ENCODE data around the gene RPA3. TPM values are rescaled to one million over a fixed set of nuclear protein-coding genes. Genes with fewer than 3 reads are reported as not detected.

The RPA3 gene
- total and polyA plus RNA-seq, 9 of the 15 experiments (the other 6 are each of a cell fraction or from before 2014, with no cell fraction given): 68.5 to 265 (median 125) TPM

DNA sequence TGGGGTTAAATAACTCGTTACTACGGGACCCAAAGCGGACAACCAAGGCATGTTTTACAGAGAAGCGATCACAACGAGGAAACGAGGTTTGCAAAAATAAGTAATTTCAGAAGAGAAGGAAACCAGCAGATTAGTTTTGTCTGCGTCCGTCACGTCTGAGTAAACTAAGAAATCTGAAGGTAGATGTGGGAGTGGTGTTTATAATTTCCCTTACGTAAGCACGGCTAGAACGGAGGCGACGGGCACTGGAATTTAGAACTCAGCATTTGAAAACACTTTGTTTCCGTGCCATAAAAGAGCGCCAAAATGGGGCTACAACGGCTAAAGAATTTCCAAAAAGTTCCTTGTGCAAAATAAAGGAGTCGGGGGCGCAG, 78.6 kb downstream of the RPA3 start:
- no TSS peak for BruUV-seq (replicated peaks)
- ATAC-seq (0 out of 3 replicates have a peak, but pooled peaks have one; percentile 2), FAIRE-seq (no peak), DNase-seq (ENCODE audit: extremely low read depth in 1 of 4, low spot score in 3 of 4) (peak in 2 of 4 experiments; percentile 14 to 44)
- peaks cover 21% of the 10 kb centered on the region; the same call in 2 of the 3 replicates for H3K36me3 ChIP-seq (ENCODE audit: control insufficient read depth, insufficient read depth, low read length)
- no peaks in the 10 kb centered on the region for H3K9me1 ChIP-seq (ENCODE audit: control insufficient read depth, insufficient read depth, low read length)
- TF ChIP-seq ARID1B (IDR thresholded peaks at IDR 0.05) (0 out of 2 replicates have a peak, but pooled peaks have one; percentile 7), KDM5B (IDR thresholded peaks at IDR 0.05; ENCODE audit: insufficient replicate concordance, low read depth, low read length) (peak; percentile 11), TEAD4 (IDR thresholded peaks at IDR 0.05; ENCODE audit: low read length) (0 out of 2 replicates have a peak, but pooled peaks have one; percentile 13), TEAD4 (CRISPR knock-in tag; IDR thresholded peaks at IDR 0.05; ENCODE audit: borderline replicate concordance) (no peak), HDAC6 (IDR thresholded peaks at IDR 0.05; ENCODE audit: low read depth, low read length) (no peak), PURB (CRISPR knock-in tag; IDR thresholded peaks at IDR 0.05; ENCODE audit: low read depth) (no peak), ZNF316 (IDR thresholded peaks at IDR 0.05) (peak; percentile 70), FOXA3 (CRISPR knock-in tag; conservative IDR thresholded peaks at IDR 0.05 in 1 of 2, IDR thresholded peaks at IDR 0.05 in 1 of 2) (peak in 1 of 2 experiments; percentile 6; a peak in 1 of 4 replicates), LCOR (CRISPR knock-in tag; IDR thresholded peaks at IDR 0.05) (0 out of 2 replicates have a peak, but pooled peaks have one; percentile 56), CSDE1 (IDR thresholded peaks at IDR 0.05) (0 out of 4 replicates have a peak, but pooled peaks of 1 of the 2 experiments have one; percentile 27), JUND (IDR thresholded peaks at IDR 0.05; ENCODE audit: borderline replicate concordance, low read depth, low read length) (no peak), JUND (tag; IDR thresholded peaks at IDR 0.05; ENCODE audit: borderline replicate concordance, low read depth, low read length) (0 out of 3 replicates have a peak, but pooled peaks have one; percentile 0), MAFF (IDR thresholded peaks at IDR 0.05; ENCODE audit: low read length) (peak; percentile 57), HSF4 (CRISPR knock-in tag; IDR thresholded peaks at IDR 0.05; ENCODE audit: borderline replicate concordance) (no peak), RFX1 (IDR thresholded peaks at IDR 0.05) (0 out of 2 replicates have a peak, but pooled peaks have one; percentile 8), MAFK (IDR thresholded peaks at IDR 0.05; ENCODE audit: low read length) (peak; percentile 65)
- TF ChIP-seq, protein P1, sequence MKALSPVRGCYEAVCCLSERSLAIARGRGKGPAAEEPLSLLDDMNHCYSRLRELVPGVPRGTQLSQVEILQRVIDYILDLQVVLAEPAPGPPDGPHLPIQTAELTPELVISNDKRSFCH (CRISPR knock-in tag; IDR thresholded peaks at IDR 0.05): no peak
- TF ChIP-seq, protein P1 (tag; IDR thresholded peaks at IDR 0.05): 0 out of 2 replicates have a peak, but pooled peaks have one; percentile 30
- in situ Hi-C loops (cut with MboI): no loop called here
- H3K79me2 ChIP-seq (ENCODE audit: control insufficient read depth, insufficient read depth, low read length): peaks cover 48% of the 10 kb centered on the region
- H3K4me3 ChIP-seq: peak overlapping the region; percentile 62
- ChIA-PET CTCF (ENCODE audit: low intra/inter-chr PET ratio) (no interaction called here), POLR2A (interaction anchor here (0.7 to 1.5 kb wide), 8 partner anchors 8 to 553 kb away, joined by 3 to 6 read pairs (median 3); no protein-coding TSS in a partner anchor)
- peak overlapping the region; percentile 88 for H2AFZ ChIP-seq (ENCODE audit: low read depth, low read length)
- peaks cover 0 to 3% of the 10 kb centered on the region in 2 experiments; a peak in 1 of 5 replicates for H3K4me1 ChIP-seq (replicated peaks in 1 of 2; ENCODE audit: control insufficient read depth in 2 of 2, insufficient read depth in 2 of 2, low read length in 2 of 2)
- H3K9ac ChIP-seq (ENCODE audit: insufficient read depth in 1 of 2, low read depth in 2 of 2, low read length in 2 of 2): peak overlapping the region; percentile 84 to 96
- intact Hi-C loops (cut with micrococcal nuclease): loop anchor here (2.0 kb wide), 2 partner anchors 73 to 657 kb away; partner anchors contain the start of gene MIOS
- H4K20me1 ChIP-seq (replicated peaks; ENCODE audit: control insufficient read depth, insufficient read depth, low read length): no peaks in the 10 kb centered on the region
- WGBS (ENCODE audit: insufficient coverage, low coverage, missing lambda C conversion rate): 0% methylated on average over 19 of the region's 19 CpGs
- peak overlapping the region; percentile 75 for H3K27ac ChIP-seq (ENCODE audit: extremely low read depth, low read depth, low read length)
- H3K27me3 ChIP-seq (ENCODE audit: control insufficient read depth in 2 of 2, insufficient read depth in 2 of 2, low read length in 2 of 2): no peaks in the 10 kb centered on the region
- H3K9me3 ChIP-seq (replicated peaks; ENCODE audit: control insufficient read depth, insufficient read depth, low read depth, low read length): no peaks in the 10 kb centered on the region
- peak overlapping the region; percentile 89 for H3K4me2 ChIP-seq (ENCODE audit: insufficient read depth, low read length)
